CD4-positive, alpha-beta T cell (primary cell): Measurements from ENCODE around the gene DLST. TPM values are rescaled to one million over a fixed set of nuclear protein-coding genes. Genes with fewer than 3 reads are reported as not detected.
A peak's percentile ranks its signal among the peaks of the same experiment; 100 is the strongest.

Experiments
- ATAC-seq: fragments of 200-7000 bp; cut with Tn5 transposase; one replicate; pipeline ENCODE4 v1.10.0; 2022; ENCODE audit warnings: mild to moderate bottlenecking; ENCODE audit not compliant: poor library complexity
- CTCF ChIA-PET: fragments of 350-600 bp; sonication (Branson Sonifier 250); formaldehyde crosslinking; loops from one replicate; lab custom pipeline; 2021; ENCODE audit warnings: antibody characterized with exemption, inconsistent platforms; lab: Charles Lee
- POLR2A ChIA-PET: fragments of 350-600 bp; sonication (Branson Sonifier 250); formaldehyde crosslinking; loops from one replicate; lab custom pipeline; 2021; ENCODE audit warnings: antibody characterized with exemption, inconsistent platforms; lab: Charles Lee
- DNase-seq, 14 experiments: peaks; one replicate each; pipeline ENCODE4 v3.0.0-alpha.2; 2013 to 2020; ENCODE audit warnings: mixed read lengths in 2 of 14
- H3K27ac ChIP-seq, 2 donors: one replicate each; pipeline versions ENCODE4 v1.5.1 to v1.7.0; 2013; ENCODE audit warnings: low read length in 2 of 2, low read depth in 1 of 2, mild to moderate bottlenecking in 1 of 2
- H3K27me3 ChIP-seq, 2 experiments: 1 replicate in 1 of 2; 2 replicates in 1 of 2; pipeline versions ENCODE4 v1.6.1 to v1.7.0; 2013; ENCODE audit warnings: low read length in 2 of 2, control low read depth in 1 of 2, mild to moderate bottlenecking in 1 of 2, moderate library complexity in 1 of 2; ENCODE audit not compliant: insufficient read depth in 2 of 2, control insufficient read depth in 1 of 2
- H3K36me3 ChIP-seq: one replicate; pipeline ENCODE4 v1.6.1; 2013; ENCODE audit warnings: low read length, control low read depth; ENCODE audit not compliant: insufficient read depth
- H3K4me1 ChIP-seq: one replicate; pipeline ENCODE4 v1.6.1; 2013; ENCODE audit warnings: low read length, control low read depth; ENCODE audit not compliant: insufficient read depth
- H3K4me3 ChIP-seq: one replicate; pipeline ENCODE4 v1.5.1; 2013; ENCODE audit warnings: mild to moderate bottlenecking, low read length, moderate library complexity
- H3K9me3 ChIP-seq, 2 experiments: 1 replicate in 1 of 2; 2 replicates in 1 of 2; pipeline versions ENCODE4 v1.6.1 to v1.7.0; 2013; ENCODE audit warnings: low read length in 2 of 2, mild to moderate bottlenecking in 2 of 2, control low read depth in 1 of 2, moderate library complexity in 1 of 2; ENCODE audit not compliant: control insufficient read depth in 1 of 2, insufficient read depth in 1 of 2
- H3K27ac Mint-ChIP-seq: one replicate; pipeline ENCODE4 v1.8.0; 2020; ENCODE audit warnings: mixed read lengths
- H3K27me3 Mint-ChIP-seq: one replicate; pipeline ENCODE4 v1.8.0; 2021; ENCODE audit warnings: mixed read lengths
- H3K36me3 Mint-ChIP-seq: one replicate; pipeline ENCODE4 v1.8.0; 2021; ENCODE audit warnings: low read depth, mixed read lengths
- H3K4me1 Mint-ChIP-seq: one replicate; pipeline ENCODE4 v1.8.0; 2021; ENCODE audit warnings: low read depth, mixed read lengths
- H3K4me3 Mint-ChIP-seq: one replicate; pipeline ENCODE4 v1.8.0; 2020; ENCODE audit warnings: mild to moderate bottlenecking, mixed read lengths
- H3K9me3 Mint-ChIP-seq: one replicate; pipeline ENCODE4 v1.8.0; 2020; ENCODE audit warnings: mixed read lengths
- CTCF ChIP-seq: fragments of 200-600 bp; IDR thresholded peaks from one replicate; pipeline ENCODE4 v1.8.0; 2022; ENCODE audit warnings: antibody characterized with exemption, mild to moderate bottlenecking
- intact Hi-C, 2 experiments: fragments of 100-400 bp; cut with DNase I in 1 of 2; cut with micrococcal nuclease in 1 of 2; formaldehyde crosslinking; loops; one replicate each; pipeline versions ENCODE4 v1.15.1 to v1.9.0; 2023 to 2025; cut with DNase I, micrococcal nuclease
- total RNA-seq, 174 experiments: library from RNA in 2 of 174; stranded (reverse) in 2 of 174; gene quantifications; one replicate each; pipeline ENCODE4 v1.2.3 and lab custom pipeline; 2021 to 2026

The DLST gene
- total RNA-seq, 2 experiments from 2014 or later, result 162 to 170 TPM

DNA sequence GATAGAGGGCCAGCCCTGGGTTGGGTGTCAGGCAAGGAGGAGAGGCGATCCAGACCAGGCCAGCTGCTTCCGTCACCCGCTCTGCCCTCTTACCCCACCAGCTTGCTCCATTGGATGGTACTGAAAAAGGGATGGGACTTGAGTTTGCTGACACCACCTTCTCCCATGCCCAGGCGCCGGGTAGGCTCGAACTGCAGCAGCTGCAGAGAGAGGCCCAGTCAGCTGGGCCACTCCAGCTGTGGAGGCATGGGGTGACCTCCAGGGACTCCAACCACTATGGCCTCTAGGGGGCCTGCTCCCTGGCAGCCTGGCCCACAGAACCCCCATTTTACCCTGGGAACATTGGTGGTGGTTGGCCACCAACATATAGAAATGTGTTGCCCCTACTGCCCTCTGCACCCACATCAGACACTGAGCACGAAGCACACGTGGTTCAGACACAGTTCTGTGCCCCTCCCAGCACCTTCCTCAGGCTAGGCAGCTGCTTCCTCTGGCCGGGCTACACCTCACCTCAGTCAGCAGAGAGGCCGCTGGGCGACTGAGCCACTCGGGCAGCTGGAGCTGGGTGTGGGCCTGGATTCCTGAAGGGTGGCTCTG lies 25.3 kb downstream of the DLST start:
- Histone ChIP-seq H3K27me3 (no peaks in the 10 kb centered on the region), H3K4me1 (peaks cover 13% of the 10 kb centered on the region), H3K9me3 (no peaks in the 10 kb centered on the region), H3K27ac (no peak overlapping the region), H3K4me3 (no peak overlapping the region), H3K36me3 (peaks cover 32% of the 10 kb centered on the region)
- DNase-seq (no peak), ATAC-seq (no peak)
- H3K27ac Mint-ChIP-seq, result no peak overlapping the region
- no peaks in the 10 kb centered on the region for H3K27me3 Mint-ChIP-seq
- ChIA-PET POLR2A (interaction anchor here (0.9 to 2.8 kb wide), 4 partner anchors 45 to 68 kb away, joined by 4 to 43 read pairs (median 5); no protein-coding TSS in a partner anchor), CTCF (interaction anchor here (0.6 to 6.5 kb wide), 4 partner anchors 10 to 364 kb away, joined by 3 to 160 read pairs (median 8); no protein-coding TSS in a partner anchor)
- intact Hi-C loops, result loop anchor here in 1 of 2 experiments (2.0 kb wide), 1 partner anchor 182 kb away; no protein-coding TSS in a partner anchor
- H3K36me3 Mint-ChIP-seq, result peaks cover 33% of the 10 kb centered on the region
- no peaks in the 10 kb centered on the region for H3K9me3 Mint-ChIP-seq
- peak; percentile 30 for TF ChIP-seq CTCF
- no peak overlapping the region for H3K4me3 Mint-ChIP-seq
- peaks cover 5% of the 10 kb centered on the region for H3K4me1 Mint-ChIP-seq

- Histone ChIP-seq H3K4me3 (no peak overlapping the region), H3K4me1 (peaks cover 13% of the 10 kb centered on the region), H3K27me3 (no peaks in the 10 kb centered on the region), H3K27ac (no peak overlapping the region), H3K36me3 (peaks cover 25% of the 10 kb centered on the region), H3K9me3 (no peaks in the 10 kb centered on the region)
- Mint-ChIP-seq H3K27ac (no peak overlapping the region), H3K36me3 (peaks cover 26% of the 10 kb centered on the region), H3K9me3 (no peaks in the 10 kb centered on the region), H3K4me3 (no peak overlapping the region), H3K27me3 (no peaks in the 10 kb centered on the region), H3K4me1 (peaks cover 5% of the 10 kb centered on the region)
- no peak for TF ChIP-seq CTCF
- ChIA-PET CTCF (interaction anchor here (6.5 kb wide), 1 partner anchor 48 kb away, joined by 160 read pairs; no protein-coding TSS in a partner anchor), POLR2A (interaction anchor here (1.0 to 1.4 kb wide), 3 partner anchors 16 to 69 kb away, joined by 3 to 6 read pairs (median 4); no protein-coding TSS in a partner anchor)
- no peak for DNase-seq
- no peak for ATAC-seq
- intact Hi-C loops, result loop anchor here in 1 of 2 experiments (2.0 kb wide), 1 partner anchor 181 kb away; no protein-coding TSS in a partner anchor
Observed at GRCh38 chr14:74907744-74908143, 26.0 kb downstream of the DLST start.

GRCh38 chr14:74908861-74909341 lies 27.2 kb downstream of the DLST start:
- intact Hi-C loops, result no loop called here
- H3K4me1 Mint-ChIP-seq, result peaks cover 5% of the 10 kb centered on the region
- ChIA-PET POLR2A (interaction anchor here (1.1 to 1.2 kb wide), 2 partner anchors 18 to 48 kb away, joined by 3 to 4 read pairs; no protein-coding TSS in a partner anchor), CTCF (no interaction called here)
- ATAC-seq (no peak), DNase-seq (no peak)
- Histone ChIP-seq H3K9me3 (no peaks in the 10 kb centered on the region), H3K27ac (no peak overlapping the region), H3K4me1 (peaks cover 13% of the 10 kb centered on the region), H3K4me3 (no peak overlapping the region), H3K36me3 (peaks cover 14% of the 10 kb centered on the region), H3K27me3 (no peaks in the 10 kb centered on the region)
- no peak overlapping the region for H3K4me3 Mint-ChIP-seq
- H3K9me3 Mint-ChIP-seq, result no peaks in the 10 kb centered on the region
- peaks cover 16% of the 10 kb centered on the region for H3K36me3 Mint-ChIP-seq
- no peaks in the 10 kb centered on the region for H3K27me3 Mint-ChIP-seq
- TF ChIP-seq CTCF, result no peak
- no peak overlapping the region for H3K27ac Mint-ChIP-seq
